GM18505 (cell line): ENCODE data around the gene NACA.

Experiments
- ATAC-seq: cut with Tn5 transposase; IDR thresholded peaks from one replicate; pipeline ENCODE4 v1.9.1; 2021; ENCODE audit not compliant: unreplicated experiment
- POLR2A ChIP-seq: IDR thresholded peaks from 4 replicates; pipeline ENCODE4 v1.6.1; 2011; ENCODE audit warnings: borderline replicate concordance; ENCODE audit not compliant: insufficient read depth, insufficient read length; ENCODE audit errors: extremely low read depth

Gene NACA

DNA sequence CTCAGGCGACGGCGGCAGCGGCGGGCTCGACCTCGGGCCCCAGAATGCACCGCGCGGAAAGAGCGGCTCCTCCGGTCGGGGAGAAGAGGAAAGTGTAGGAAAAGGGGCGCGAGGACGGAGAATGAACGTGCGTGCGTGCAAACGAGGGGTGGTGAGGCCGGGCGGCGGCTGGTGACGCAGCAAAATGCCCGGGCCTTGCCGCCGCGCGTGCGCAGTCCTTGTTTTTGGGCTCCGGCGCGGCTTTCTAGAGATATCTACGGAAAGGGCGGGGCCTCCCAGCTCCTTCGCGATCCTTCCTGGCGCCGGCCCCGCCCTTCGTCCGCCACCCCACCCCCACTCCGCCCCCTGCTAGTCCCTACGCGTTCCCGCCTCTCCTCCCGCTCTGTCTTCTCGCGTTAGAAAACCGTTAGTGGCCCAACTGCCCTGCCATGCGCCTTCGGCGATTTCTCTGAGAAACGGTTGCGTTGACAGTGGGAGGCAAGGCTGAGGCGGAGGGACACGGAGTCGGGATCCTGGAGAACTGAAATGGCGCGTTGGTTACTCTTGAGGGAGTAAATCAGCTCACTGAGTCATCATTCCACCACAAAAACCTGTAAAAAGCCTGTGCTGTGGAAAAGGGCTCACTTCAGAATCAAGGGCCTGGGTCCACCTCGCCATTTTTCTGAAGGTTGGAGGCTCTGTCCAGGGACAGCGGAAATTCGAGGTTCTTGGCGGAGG, 36.8 kb downstream of the NACA start, which contains the start of gene PTGES3:
Gene PTGES3, minus strand, starts transcription at position 156 of the 717 bp plus-strand sequence. CDS start 285 bp downstream, outside the sequence.
- peak; percentile 67 for ATAC-seq
- TF ChIP-seq POLR2A: peak; percentile 97

DNA sequence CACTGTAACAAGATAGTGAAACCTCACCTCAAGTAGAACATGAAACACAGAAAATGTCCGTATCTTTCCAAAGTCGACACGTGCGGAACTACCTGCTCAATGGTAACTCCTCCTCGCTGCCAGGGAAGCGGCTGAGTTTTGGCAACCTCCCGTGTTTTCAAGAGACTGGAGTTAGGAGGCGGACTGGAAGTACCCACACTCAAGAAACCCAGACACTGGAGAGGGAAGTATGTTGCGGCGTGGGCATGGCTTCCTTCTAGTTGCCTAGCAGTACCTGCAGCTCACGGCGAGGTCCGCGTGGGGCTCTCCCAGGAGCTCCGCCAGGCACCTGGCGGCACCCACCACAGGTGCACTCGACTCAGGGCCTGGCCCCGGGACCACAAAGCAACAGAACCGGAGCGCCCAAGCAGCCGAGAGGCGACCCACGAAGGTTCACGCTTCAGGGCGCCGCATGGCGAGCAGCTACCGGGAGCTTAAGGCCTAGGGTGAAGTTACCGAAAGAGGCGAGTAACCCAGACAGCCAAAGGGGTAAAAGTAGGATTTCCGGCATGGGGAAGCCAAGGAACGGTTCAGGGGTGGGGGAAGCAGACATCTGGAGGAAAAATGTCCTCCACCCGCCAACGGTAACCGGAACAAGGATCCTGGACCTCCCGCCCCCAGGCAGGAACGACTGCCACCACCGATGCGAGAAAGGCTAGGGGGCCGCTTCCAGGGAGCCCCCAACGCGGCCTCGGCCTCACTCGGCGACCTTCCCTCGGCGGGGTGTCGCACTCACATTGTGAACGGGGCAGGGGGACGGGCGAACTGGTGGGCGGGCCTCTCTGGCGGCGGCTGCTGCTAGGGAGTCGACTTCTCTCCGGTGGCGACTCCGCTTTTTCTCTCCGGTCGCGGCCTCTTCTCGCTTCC, 37.6 kb downstream of the NACA start:
- no peak for ATAC-seq
- peak; percentile 12 for TF ChIP-seq POLR2A

GRCh38 chr12:56684745-56685359, 40.2 kb downstream of the NACA start:
- ATAC-seq: no peak
- no peak for TF ChIP-seq POLR2A

- TF ChIP-seq POLR2A: no peak
- ATAC-seq: no peak
These were observed 42.8 kb downstream of the NACA start for GRCh38 chr12:56682323-56682722.

DNA sequence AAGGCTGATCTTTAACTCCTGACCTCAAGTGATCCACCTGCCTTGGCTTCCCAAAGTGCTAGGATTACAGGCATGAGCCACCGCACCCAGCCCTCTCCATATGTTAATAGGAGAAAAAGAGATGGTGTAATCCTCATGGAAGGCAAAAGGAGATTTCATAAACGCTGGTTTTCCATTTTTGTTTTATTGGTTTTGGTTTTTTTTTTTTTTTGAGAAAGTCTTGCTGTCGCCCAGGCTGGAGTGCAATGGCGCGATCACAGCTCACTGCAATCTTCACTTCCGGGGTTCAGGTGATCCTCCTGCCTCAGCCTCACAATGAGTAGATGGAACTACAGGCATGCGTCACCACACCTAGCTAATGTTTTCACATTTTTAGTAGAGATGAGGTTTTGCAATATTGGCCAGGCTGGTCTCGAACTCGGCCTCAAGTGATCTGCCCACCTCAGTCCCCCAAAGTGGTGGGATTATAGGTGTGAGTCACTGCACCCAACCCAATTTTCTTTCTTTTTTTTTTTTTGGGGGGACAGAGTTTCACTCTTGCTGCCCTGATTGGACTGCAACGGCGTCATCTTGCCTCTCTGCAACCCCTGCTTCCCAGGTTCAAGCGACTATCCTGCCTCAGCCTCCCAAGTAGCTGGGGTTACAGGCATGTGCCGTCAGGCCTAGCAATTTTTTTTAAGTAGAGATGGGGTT, 45.1 kb downstream of the NACA start:
- no peak for TF ChIP-seq POLR2A

DNA sequence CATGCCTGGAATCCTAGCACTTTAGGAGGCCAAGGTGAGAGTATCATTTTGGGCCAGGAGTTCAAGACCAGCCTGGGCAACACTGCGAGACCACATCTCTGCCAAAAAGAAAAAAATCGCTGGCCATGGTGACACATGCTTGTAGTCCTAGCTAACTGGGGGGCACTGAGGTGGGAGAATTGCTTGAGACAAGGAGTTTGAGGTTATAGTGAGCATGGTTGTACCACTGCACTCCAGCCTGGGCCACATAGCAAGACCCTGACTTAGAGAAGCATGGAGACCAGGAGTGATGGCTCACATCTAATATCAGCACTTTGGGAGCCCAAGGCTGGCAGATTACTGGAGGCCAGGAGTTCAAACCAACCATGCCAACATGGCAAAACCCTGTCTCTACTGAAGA, 46.2 kb downstream of the NACA start:
- ATAC-seq: no peak
- peak; percentile 23 for TF ChIP-seq POLR2A

More for the DNA sequence above, 45.1 kb downstream of the NACA start:
- ATAC-seq: no peak

DNA sequence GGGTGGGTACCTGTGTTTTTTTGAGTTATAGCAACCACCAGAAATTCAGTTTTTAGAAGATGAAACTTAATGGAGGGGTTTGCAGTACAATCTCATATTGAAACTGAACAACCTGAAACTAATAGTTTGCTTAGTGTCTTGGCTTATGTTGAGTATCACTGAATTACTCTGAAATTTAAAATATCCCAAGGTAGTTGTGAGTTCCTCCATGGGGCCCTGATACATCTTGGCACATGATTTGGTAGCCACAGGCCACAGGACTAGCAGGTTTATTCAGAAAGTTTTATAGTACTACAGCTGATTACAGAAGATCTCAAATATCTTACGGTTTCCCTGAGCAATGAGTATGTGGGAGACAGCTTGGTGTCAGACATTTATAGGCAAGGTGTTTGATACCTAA, 47.4 kb downstream of the NACA start:
- TF ChIP-seq POLR2A: no peak
- no peak for ATAC-seq

DNA sequence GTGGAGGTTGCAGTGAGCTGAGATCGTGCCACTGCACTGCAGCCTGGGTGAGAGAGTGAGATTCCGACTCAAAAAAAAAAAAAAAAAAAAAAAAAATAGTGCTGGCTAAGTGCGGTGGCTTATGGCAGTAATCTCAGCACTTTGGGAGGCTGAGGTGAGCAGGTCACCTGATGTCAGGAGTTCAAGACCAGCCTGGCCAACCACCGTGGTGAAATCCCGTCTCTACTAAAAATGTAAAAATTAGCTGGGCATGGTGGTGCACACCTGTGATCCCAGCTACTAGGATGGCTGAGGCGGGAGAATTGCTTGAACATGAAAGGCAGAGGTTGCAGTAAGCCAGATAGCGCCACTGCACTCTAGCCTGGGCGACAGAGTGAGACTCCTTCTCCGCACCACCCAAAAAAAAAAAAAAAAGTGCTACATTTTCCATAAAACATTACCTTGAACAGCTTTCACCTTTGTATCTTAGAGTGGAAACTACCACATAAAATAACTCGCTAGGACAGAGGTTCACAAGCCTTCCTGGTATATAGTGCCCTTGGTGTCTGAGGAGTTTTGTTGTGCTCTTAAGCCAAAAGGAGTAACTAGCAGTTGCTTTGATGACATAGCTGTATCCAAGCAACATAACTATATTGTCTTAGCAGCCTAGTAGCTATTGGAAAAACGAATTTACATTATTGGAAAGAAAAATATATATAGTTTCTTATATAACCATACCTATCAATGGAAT, 48.1 kb downstream of the NACA start:
- ATAC-seq: no peak
- TF ChIP-seq POLR2A: no peak

GRCh38 chr12:56671608-56672007, 53.5 kb downstream of the NACA start:
- TF ChIP-seq POLR2A: no peak
- ATAC-seq: no peak

DNA sequence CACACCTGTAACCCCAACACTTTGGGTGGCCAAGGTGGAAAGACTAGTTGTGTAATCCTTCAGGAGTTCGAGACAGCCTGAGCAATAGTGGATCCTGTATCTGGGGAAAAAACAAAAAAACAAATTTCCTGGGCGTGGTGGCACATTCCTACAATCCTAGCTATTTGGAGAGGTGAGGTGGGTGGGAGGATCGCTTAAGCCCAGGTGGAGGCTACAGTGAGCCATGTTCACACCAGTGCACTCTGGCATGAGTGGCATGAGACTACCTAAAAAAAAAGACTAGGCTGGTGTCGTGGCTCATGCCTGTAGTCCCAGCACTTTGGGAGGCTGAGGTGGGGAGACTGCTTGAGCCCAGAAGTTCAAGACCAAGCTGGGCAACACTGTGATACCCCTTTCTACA, 54.3 kb downstream of the NACA start:
- TF ChIP-seq POLR2A: no peak
- ATAC-seq: no peak

- no peak for ATAC-seq
These were observed 57.0 kb downstream of the NACA start for GRCh38 chr12:56668197-56668457.

More at GRCh38 chr12:56668197-56668457, 57.0 kb downstream of the NACA start:
- TF ChIP-seq POLR2A: no peak
